GM12864 (cell line): ENCODE measurements around the gene CFAP299.

Experiments used
- DNase-seq: peaks from one replicate; pipeline ENCODE4 v3.0.0-alpha.2; 2011; ENCODE audit warnings: low read depth
- H3K4me3 ChIP-seq: 2 replicates; pipeline ENCODE4 v1.5.1; 2011; ENCODE audit warnings: mild to moderate bottlenecking, low read depth, low read length, control low read depth
- CTCF ChIP-seq: IDR thresholded peaks from 2 replicates; pipeline ENCODE4 v1.5.1; 2011; ENCODE audit warnings: low read depth, mild to moderate bottlenecking, moderate library complexity, low read length, control low read depth, inconsistent platforms; ENCODE audit errors: missing control alignments

Gene CFAP299

GRCh38 chr4:80926891-80927290, 591.4 kb downstream of the CFAP299 start:
- TF ChIP-seq CTCF: no peak
- no peak overlapping the region for H3K4me3 ChIP-seq
- no peak for DNase-seq

- no peak for DNase-seq
- no peak for TF ChIP-seq CTCF
- H3K4me3 ChIP-seq: no peak overlapping the region
These were observed 591.9 kb downstream of the CFAP299 start for GRCh38 chr4:80927420-80927819.

- H3K4me3 ChIP-seq: no peak overlapping the region
- no peak for TF ChIP-seq CTCF
- no peak for DNase-seq
These were observed 596.1 kb downstream of the CFAP299 start for GRCh38 chr4:80931631-80932081.

GRCh38 chr4:80948141-80948540, 612.6 kb downstream of the CFAP299 start:
- DNase-seq: no peak
- no peak for TF ChIP-seq CTCF

GRCh38 chr4:80948995-80949394, 613.5 kb downstream of the CFAP299 start:
- no peak for DNase-seq
- TF ChIP-seq CTCF: no peak

More at GRCh38 chr4:80948141-80948540, 612.6 kb downstream of the CFAP299 start:
- H3K4me3 ChIP-seq: no peak overlapping the region

GRCh38 chr4:80956421-80956820, 620.9 kb downstream of the CFAP299 start:
- no peak for TF ChIP-seq CTCF
- no peak overlapping the region for H3K4me3 ChIP-seq
- DNase-seq: no peak

More at GRCh38 chr4:80948995-80949394, 613.5 kb downstream of the CFAP299 start:
- no peak overlapping the region for H3K4me3 ChIP-seq

- DNase-seq: no peak
- H3K4me3 ChIP-seq: no peak overlapping the region
- no peak for TF ChIP-seq CTCF
These were observed 627.5 kb downstream of the CFAP299 start for GRCh38 chr4:80963051-80963450.
